CD14-positive monocyte (primary cell): ENCODE data around the gene ANKRD13D. TPM values are rescaled to one million over a fixed set of nuclear protein-coding genes. Genes with fewer than 3 reads are reported as not detected.
A peak's percentile ranks its signal among the peaks of the same experiment; 100 is the strongest.

Source experiments
- DNase-seq, 3 donors: peaks; one replicate each; pipeline ENCODE4 v3.0.0-alpha.2; 2011 to 2022
- H2AFZ ChIP-seq: 2 replicates; pipeline ENCODE4 v1.6.0; 2012; ENCODE audit warnings: mild to moderate bottlenecking, low read depth, low read length, inconsistent platforms; ENCODE audit not compliant: insufficient read depth, poor library complexity, severe bottlenecking
- H3K27ac ChIP-seq, 2 donors: 1 replicate in 1 of 2; 2 replicates in 1 of 2; pipeline ENCODE4 v1.5.1; 2012 to 2013; ENCODE audit warnings: low read length in 2 of 2, control low read depth in 1 of 2, inconsistent platforms in 1 of 2, low read depth in 1 of 2, mild to moderate bottlenecking in 1 of 2
- H3K27me3 ChIP-seq, 2 donors: one replicate each; pipeline versions ENCODE4 v1.6.0 to v1.6.1; 2011 to 2013; ENCODE audit warnings: low read length in 2 of 2; ENCODE audit not compliant: control insufficient read depth in 2 of 2, insufficient read depth in 2 of 2
- H3K36me3 ChIP-seq, 2 donors: replicated peaks in 1 of 2; 1 replicate in 1 of 2; 2 replicates in 1 of 2; pipeline versions ENCODE4 v1.5.1 to v1.6.1; 2012 to 2013; ENCODE audit warnings: low read length in 2 of 2, control low read depth in 1 of 2, inconsistent platforms in 1 of 2, mild to moderate bottlenecking in 1 of 2; ENCODE audit not compliant: insufficient read depth in 2 of 2, control insufficient read depth in 1 of 2
- H3K4me1 ChIP-seq, 2 donors: 1 replicate in 1 of 2; 2 replicates in 1 of 2; pipeline versions ENCODE4 v1.5.1 to v1.6.1; 2012 to 2013; ENCODE audit warnings: low read length in 2 of 2, control low read depth in 1 of 2, inconsistent platforms in 1 of 2, mild to moderate bottlenecking in 1 of 2, moderate library complexity in 1 of 2; ENCODE audit not compliant: insufficient read depth in 2 of 2, control insufficient read depth in 1 of 2
- H3K4me2 ChIP-seq: replicated peaks from 2 replicates; pipeline ENCODE3; 2012; ENCODE audit warnings: low read length, moderate library complexity, mild to moderate bottlenecking; ENCODE audit not compliant: poor library complexity, severe bottlenecking; ENCODE audit errors: extremely low read depth
- H3K4me3 ChIP-seq, 3 experiments: fragments of 200-600 bp in 1 of 3; sonication (generic) in 1 of 3; replicated peaks in 1 of 3; 1 replicate in 2 of 3; 2 replicates in 1 of 3; pipeline ENCODE4 v1.5.1; 2011 to 2013; ENCODE audit warnings: low read length in 3 of 3, mild to moderate bottlenecking in 3 of 3, control low read depth in 2 of 3, low read depth in 2 of 3, inconsistent platforms in 1 of 3, moderate library complexity in 1 of 3
- H3K79me2 ChIP-seq: 2 replicates; pipeline ENCODE4 v1.6.0; 2012; ENCODE audit warnings: mild to moderate bottlenecking, control low read depth, inconsistent platforms, low read length, moderate library complexity; ENCODE audit not compliant: insufficient read depth
- H3K9ac ChIP-seq: 2 replicates; pipeline ENCODE4 v1.6.0; 2017; ENCODE audit warnings: low read length, mild to moderate bottlenecking; ENCODE audit not compliant: insufficient read depth, poor library complexity, severe bottlenecking
- H3K9me3 ChIP-seq, 2 donors: replicated peaks in 1 of 2; 1 replicate in 1 of 2; 2 replicates in 1 of 2; pipeline versions ENCODE4 v1.5.1 to v1.6.1; 2012 to 2013; ENCODE audit warnings: low read length in 2 of 2, control low read depth in 1 of 2; ENCODE audit not compliant: control insufficient read depth in 1 of 2, insufficient read depth in 1 of 2
- H4K20me1 ChIP-seq: 2 replicates; pipeline ENCODE4 v1.6.0; 2012; ENCODE audit warnings: mild to moderate bottlenecking, low read length, control low read depth, moderate library complexity; ENCODE audit not compliant: insufficient read depth
- H3K27ac Mint-ChIP-seq, 7 donors: one replicate each; pipeline ENCODE4 v1.8.0; 2020; ENCODE audit warnings: mild to moderate bottlenecking in 7 of 7, mixed read lengths in 7 of 7, moderate library complexity in 6 of 7, inconsistent platforms in 2 of 7
- H3K27me3 Mint-ChIP-seq, 3 donors: one replicate each; pipeline ENCODE4 v1.8.0; 2021 to 2022; ENCODE audit warnings: low read depth in 3 of 3, mild to moderate bottlenecking in 3 of 3, mixed read lengths in 3 of 3, moderate library complexity in 3 of 3, inconsistent platforms in 1 of 3
- H3K36me3 Mint-ChIP-seq, 2 donors: one replicate each; pipeline ENCODE4 v1.8.0; 2020; ENCODE audit warnings: mixed read lengths in 2 of 2, inconsistent platforms in 1 of 2, mild to moderate bottlenecking in 1 of 2
- H3K4me1 Mint-ChIP-seq: one replicate; pipeline ENCODE4 v1.8.0; 2020; ENCODE audit warnings: mild to moderate bottlenecking, mixed read lengths
- H3K4me3 Mint-ChIP-seq, 2 donors: one replicate each; pipeline ENCODE4 v1.8.0; 2020; ENCODE audit warnings: mild to moderate bottlenecking in 2 of 2, mixed read lengths in 2 of 2, moderate library complexity in 1 of 2
- H3K9me3 Mint-ChIP-seq, 7 donors: one replicate each; pipeline ENCODE4 v1.8.0; 2020 to 2022; ENCODE audit warnings: mixed read lengths in 7 of 7, mild to moderate bottlenecking in 6 of 7, moderate library complexity in 6 of 7, inconsistent platforms in 2 of 7
- CTCF ChIP-seq: fragments of 200-600 bp; IDR thresholded peaks from one replicate; pipeline ENCODE4 v1.8.0; 2022; ENCODE audit warnings: antibody characterized with exemption, mild to moderate bottlenecking
- WGBS: methylation state at CpG from one replicate; pipeline ENCODE4 v1.1.5; 2013; ENCODE audit warnings: missing lambda C conversion rate; ENCODE audit not compliant: insufficient coverage; 5-methylcytosine and 5-hydroxymethylcytosine counted together
- intact Hi-C, 2 donors: fragments of 100-400 bp; cut with micrococcal nuclease; formaldehyde crosslinking; loops; one replicate each; pipeline versions ENCODE4 v1.15.0 to v1.15.1; 2023
- polyA plus RNA-seq, 3 donors: library from polyadenylated mRNA; depleted of rRNA in 1 of 3; unstranded in 2 of 3; stranded (reverse) in 1 of 3; fragments of 300-500 nt in 2 of 3; fragments of >200 nt in 1 of 3; fragmentation: Illumina TruSeq in 2 of 3; gene quantifications; 1 replicate in 2 of 3; 2 replicates in 1 of 3; pipeline ENCODE4 v1.2.3, GENCODE V29; 2012 to 2021

ANKRD13D gene
- polyA plus RNA-seq, 3 donors: 9.1 to 389 (median 10.3) TPM

- Histone ChIP-seq H4K20me1 (peaks cover 37% of the 10 kb centered on the region), H3K9ac (peak overlapping the region; percentile 93), H3K79me2 (peaks cover 86% of the 10 kb centered on the region), H3K4me1 (peaks cover 88 to 95% of the 10 kb centered on the region in 2 donors), H3K27ac (peak overlapping the region; percentile 92 to 99), H2AFZ (no peak overlapping the region), H3K36me3 (peaks cover 60 to 68% of the 10 kb centered on the region in 2 donors), H3K9me3 (no peaks in the 10 kb centered on the region), H3K4me2 (peak overlapping the region; percentile 80), H3K27me3 (no peaks in the 10 kb centered on the region), H3K4me3 (peak overlapping the region in 2 of 3 experiments; percentile 54 to 83)
- Mint-ChIP-seq H3K9me3 (no peaks in the 10 kb centered on the region), H3K36me3 (peaks cover 59 to 81% of the 10 kb centered on the region in 2 donors), H3K27me3 (peaks cover 0 to 7% (median 6%) of the 10 kb centered on the region in 3 donors), H3K27ac (peak overlapping the region; percentile 98 to 100 (median 99)), H3K4me1 (peaks cover 82% of the 10 kb centered on the region), H3K4me3 (peak overlapping the region; percentile 80 to 91)
- 16% methylated on average over 12 of the region's 14 CpGs for WGBS
- DNase-seq: no peak
- intact Hi-C loops: loop anchor here in 1 of 2 donors (2.0 kb wide), 1 partner anchor 19 kb away; no protein-coding TSS in a partner anchor
- no peak for TF ChIP-seq CTCF
Observed at GRCh38 chr11:67287355-67288197, 1.5 kb upstream of the ANKRD13D start.

- H3K9me3 Mint-ChIP-seq: no peaks in the 10 kb centered on the region
- H2AFZ ChIP-seq: no peak overlapping the region
- H4K20me1 ChIP-seq: peaks cover 42% of the 10 kb centered on the region
- H3K9me3 ChIP-seq: no peaks in the 10 kb centered on the region
- H3K4me3 ChIP-seq: peak overlapping the region in 2 of 3 experiments; percentile 9 to 83
- intact Hi-C loops: no loop called here
- peaks cover 60 to 81% of the 10 kb centered on the region in 2 donors for H3K36me3 Mint-ChIP-seq
- peaks cover 87% of the 10 kb centered on the region for H3K79me2 ChIP-seq
- peak overlapping the region; percentile 80 for H3K4me2 ChIP-seq
- DNase-seq: no peak
- H3K27ac ChIP-seq: peak overlapping the region; percentile 92 to 99
- peaks cover 87 to 95% of the 10 kb centered on the region in 2 donors for H3K4me1 ChIP-seq
- H3K27ac Mint-ChIP-seq: peak overlapping the region; percentile 98 to 100 (median 99)
- H3K4me1 Mint-ChIP-seq: peaks cover 82% of the 10 kb centered on the region
- no peaks in the 10 kb centered on the region for H3K27me3 ChIP-seq
- H3K9ac ChIP-seq: peak overlapping the region; percentile 93
- peak overlapping the region; percentile 80 to 91 for H3K4me3 Mint-ChIP-seq
- 0% methylated on average over 3 of the region's 4 CpGs for WGBS
- peaks cover 60 to 68% of the 10 kb centered on the region in 2 donors for H3K36me3 ChIP-seq
- peaks cover 0 to 6% (median 6%) of the 10 kb centered on the region in 3 donors for H3K27me3 Mint-ChIP-seq
- no peak for TF ChIP-seq CTCF
Observed at GRCh38 chr11:67288198-67288451, 978 bp upstream of the ANKRD13D start.
